ENCODE data around the gene E2F2.

The E2F2 gene

GRCh38 chr1:23478896-23479665 lies 52.0 kb downstream of the E2F2 start:
- Histone ChIP-seq H3K27me3 (ENCODE audit: insufficient read depth, insufficient read length) (no peaks in the 10 kb centered on the region), H3K4me1 (ENCODE audit: insufficient read depth, insufficient read length) (peaks cover 2% of the 10 kb centered on the region), H3K4me3 (ENCODE audit: insufficient read length, low read depth) (no peak overlapping the region), H3K9me3 (ENCODE audit: insufficient read depth, low read length) (no peaks in the 10 kb centered on the region), H3K36me3 (ENCODE audit: insufficient read depth, insufficient read length, low read length) (peaks cover 16% of the 10 kb centered on the region), H3K9ac (ENCODE audit: insufficient read length, low read depth) (no peak overlapping the region)
- no peak for TF ChIP-seq YY1 (IDR thresholded peaks at IDR 0.05; ENCODE audit: insufficient read depth, insufficient read length)
- DNase-seq (ENCODE audit: low read depth, low spot score): no peak

DNA sequence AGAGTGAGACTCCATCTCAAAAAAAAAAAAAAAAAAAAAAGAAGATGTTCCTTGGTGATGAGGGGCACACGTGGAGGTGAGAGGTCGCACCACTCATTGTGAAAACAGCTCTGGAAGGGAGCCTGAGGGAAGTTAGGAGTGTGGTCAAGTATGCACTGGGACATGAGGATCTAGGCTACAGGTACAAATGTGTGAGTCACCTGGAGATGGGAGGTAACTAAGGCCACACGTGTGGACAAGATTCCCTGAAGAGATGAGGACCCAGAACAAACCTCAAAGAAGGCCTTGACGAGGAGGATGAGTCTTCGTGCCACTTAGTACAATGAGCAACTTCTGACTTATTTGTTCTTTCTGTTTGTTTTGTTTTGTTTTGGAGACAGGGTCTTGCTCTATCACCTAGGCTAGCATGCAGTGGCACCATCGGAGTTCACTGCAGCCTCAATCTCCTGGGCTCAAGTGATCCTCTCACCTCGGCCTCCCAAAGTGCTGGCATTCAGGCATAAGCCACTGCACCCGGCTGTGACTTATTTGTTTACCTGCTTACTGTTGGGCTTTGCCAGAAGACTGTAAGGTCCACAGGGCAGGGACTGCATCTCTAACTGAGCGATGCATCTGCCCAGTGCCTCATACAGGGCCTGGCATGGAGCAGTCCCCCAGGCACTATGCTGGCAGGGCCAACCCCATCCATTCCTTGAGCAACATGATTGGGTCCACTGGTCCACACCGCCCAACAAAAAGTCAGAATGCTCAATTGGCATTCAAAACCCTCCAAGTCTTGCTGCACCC lies 53.5 kb downstream of the E2F2 start:
- no peak for TF ChIP-seq SUZ12 (IDR thresholded peaks at IDR 0.05; ENCODE audit: extremely low read depth, insufficient read depth, insufficient read length)
- TF ChIP-seq YY1 (IDR thresholded peaks at IDR 0.05; ENCODE audit: insufficient read depth, insufficient read length): no peak
- no peak for TF ChIP-seq ZNF274 (IDR thresholded peaks at IDR 0.05; ENCODE audit: low read depth, low read length)
- no peak overlapping the region for H3K9ac ChIP-seq (ENCODE audit: insufficient read length, low read depth)
- peaks cover 2% of the 10 kb centered on the region for H3K4me1 ChIP-seq (ENCODE audit: insufficient read depth, insufficient read length)
- H3K36me3 ChIP-seq (ENCODE audit: insufficient read depth, insufficient read length, low read length): peaks cover 18% of the 10 kb centered on the region
- H3K9me3 ChIP-seq (ENCODE audit: insufficient read depth, low read length): no peaks in the 10 kb centered on the region
- no peak for DNase-seq (ENCODE audit: low read depth, low spot score)
- no peak overlapping the region for H3K4me3 ChIP-seq (ENCODE audit: insufficient read length, low read depth)
- no peaks in the 10 kb centered on the region for H3K27me3 ChIP-seq (ENCODE audit: insufficient read depth, insufficient read length)

- Histone ChIP-seq H3K4me3 (ENCODE audit: insufficient read length, low read depth) (no peak overlapping the region), H3K36me3 (ENCODE audit: insufficient read depth, insufficient read length, low read length) (peaks cover 16% of the 10 kb centered on the region), H3K9ac (ENCODE audit: insufficient read length, low read depth) (no peak overlapping the region), H3K27me3 (ENCODE audit: insufficient read depth, insufficient read length) (no peaks in the 10 kb centered on the region), H3K9me3 (ENCODE audit: insufficient read depth, low read length) (no peaks in the 10 kb centered on the region), H3K4me1 (ENCODE audit: insufficient read depth, insufficient read length) (peaks cover 2% of the 10 kb centered on the region)
- no peak for DNase-seq (ENCODE audit: low read depth, low spot score)
- TF ChIP-seq SUZ12 (IDR thresholded peaks at IDR 0.05; ENCODE audit: extremely low read depth, insufficient read depth, insufficient read length): no peak
- no peak for TF ChIP-seq ZNF274 (IDR thresholded peaks at IDR 0.05; ENCODE audit: low read depth, low read length)
- no peak for TF ChIP-seq YY1 (IDR thresholded peaks at IDR 0.05; ENCODE audit: insufficient read depth, insufficient read length)
Observed at GRCh38 chr1:23475641-23476040, 55.4 kb downstream of the E2F2 start.

DNA sequence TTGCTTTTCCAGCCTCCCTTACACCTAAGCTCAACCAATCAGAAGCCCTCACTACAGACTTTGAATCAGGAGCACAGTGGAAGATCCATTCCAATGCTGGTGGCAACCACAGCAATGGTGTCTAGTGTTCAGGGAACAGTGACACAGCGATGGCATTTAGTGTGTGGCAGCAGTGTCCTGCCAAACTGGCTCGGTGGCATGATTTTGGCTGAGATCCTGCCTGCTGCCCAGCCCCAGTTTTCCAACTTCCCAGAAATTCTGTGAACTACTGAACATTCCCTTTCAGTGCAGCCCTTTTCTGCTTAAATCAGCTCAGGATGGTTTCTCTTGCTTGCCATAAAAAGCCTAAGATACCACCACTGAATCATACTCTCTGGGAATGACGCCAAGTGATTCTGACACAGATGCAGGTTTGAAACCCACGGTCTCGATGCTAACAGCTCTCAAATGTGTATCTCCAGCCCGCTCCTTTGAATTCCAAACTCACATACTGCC lies 55.9 kb downstream of the E2F2 start:
- no peak for TF ChIP-seq SUZ12 (IDR thresholded peaks at IDR 0.05; ENCODE audit: extremely low read depth, insufficient read depth, insufficient read length)
- TF ChIP-seq ZNF274 (IDR thresholded peaks at IDR 0.05; ENCODE audit: low read depth, low read length): no peak
- no peak for TF ChIP-seq YY1 (IDR thresholded peaks at IDR 0.05; ENCODE audit: insufficient read depth, insufficient read length)
- H3K27me3 ChIP-seq (ENCODE audit: insufficient read depth, insufficient read length): no peaks in the 10 kb centered on the region
- no peaks in the 10 kb centered on the region for H3K9me3 ChIP-seq (ENCODE audit: insufficient read depth, low read length)
- peaks cover 16% of the 10 kb centered on the region for H3K36me3 ChIP-seq (ENCODE audit: insufficient read depth, insufficient read length, low read length)
- H3K4me1 ChIP-seq (ENCODE audit: insufficient read depth, insufficient read length): peaks cover 2% of the 10 kb centered on the region
- no peak overlapping the region for H3K9ac ChIP-seq (ENCODE audit: insufficient read length, low read depth)
- no peak for DNase-seq (ENCODE audit: low read depth, low spot score)
- no peak overlapping the region for H3K4me3 ChIP-seq (ENCODE audit: insufficient read length, low read depth)

DNA sequence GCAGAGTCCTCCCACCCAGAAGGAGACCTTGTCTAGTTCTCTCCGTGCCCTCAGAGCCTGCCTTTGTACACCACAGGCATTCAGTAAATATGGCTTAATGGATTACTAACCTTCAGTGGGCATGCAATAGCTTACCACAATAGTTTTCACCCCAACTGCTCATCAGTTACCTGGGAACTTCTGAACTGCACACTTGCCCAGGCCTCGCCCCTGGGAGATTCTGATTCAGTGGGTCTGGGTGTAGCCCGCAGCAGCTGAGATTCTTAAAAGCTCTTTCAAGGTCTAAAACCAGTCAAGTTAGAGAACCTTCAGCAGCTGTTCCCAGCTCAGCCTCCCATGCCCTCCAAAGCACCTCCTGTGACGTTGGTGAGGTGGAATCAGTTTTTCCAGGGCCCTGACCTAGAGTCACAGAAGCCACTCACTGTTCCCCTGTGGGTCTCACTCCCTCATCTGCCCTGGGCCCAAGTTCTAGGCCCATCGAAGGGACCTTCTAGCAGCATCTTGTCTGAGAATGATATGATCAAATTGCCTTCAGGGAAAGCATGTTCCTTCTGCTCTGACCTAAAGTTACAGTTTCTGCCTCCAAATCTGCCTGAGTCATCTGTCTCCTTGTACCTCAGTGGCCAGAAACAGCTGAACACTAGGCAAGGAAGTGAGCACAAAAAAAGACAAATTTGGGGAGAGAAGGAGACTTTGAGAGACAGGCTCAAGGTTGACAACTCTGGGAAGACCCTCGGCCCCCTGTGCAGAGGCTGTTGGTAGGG lies 57.8 kb downstream of the E2F2 start:
- TF ChIP-seq YY1 (IDR thresholded peaks at IDR 0.05; ENCODE audit: insufficient read depth, insufficient read length): no peak
- TF ChIP-seq ZNF274 (IDR thresholded peaks at IDR 0.05; ENCODE audit: low read depth, low read length): no peak
- no peak for TF ChIP-seq SUZ12 (IDR thresholded peaks at IDR 0.05; ENCODE audit: extremely low read depth, insufficient read depth, insufficient read length)
- no peak for DNase-seq (ENCODE audit: low read depth, low spot score)
- H3K4me3 ChIP-seq (ENCODE audit: insufficient read length, low read depth): no peak overlapping the region
- peaks cover 2% of the 10 kb centered on the region for H3K4me1 ChIP-seq (ENCODE audit: insufficient read depth, insufficient read length)
- H3K9ac ChIP-seq (ENCODE audit: insufficient read length, low read depth): no peak overlapping the region
- H3K27me3 ChIP-seq (ENCODE audit: insufficient read depth, insufficient read length): no peaks in the 10 kb centered on the region
- H3K9me3 ChIP-seq (ENCODE audit: insufficient read depth, low read length): no peaks in the 10 kb centered on the region
- peaks cover 12% of the 10 kb centered on the region for H3K36me3 ChIP-seq (ENCODE audit: insufficient read depth, insufficient read length, low read length)

- Histone ChIP-seq H3K27me3 (ENCODE audit: insufficient read depth, insufficient read length) (no peaks in the 10 kb centered on the region), H3K4me1 (ENCODE audit: insufficient read depth, insufficient read length) (peaks cover 2% of the 10 kb centered on the region), H3K9ac (ENCODE audit: insufficient read length, low read depth) (no peak overlapping the region), H3K36me3 (ENCODE audit: insufficient read depth, insufficient read length, low read length) (peaks cover 8% of the 10 kb centered on the region), H3K4me3 (ENCODE audit: insufficient read length, low read depth) (no peak overlapping the region), H3K9me3 (ENCODE audit: insufficient read depth, low read length) (no peaks in the 10 kb centered on the region)
- no peak for DNase-seq (ENCODE audit: low read depth, low spot score)
- TF ChIP-seq ZNF274 (IDR thresholded peaks at IDR 0.05; ENCODE audit: low read depth, low read length) (no peak), YY1 (IDR thresholded peaks at IDR 0.05; ENCODE audit: insufficient read depth, insufficient read length) (no peak), SUZ12 (IDR thresholded peaks at IDR 0.05; ENCODE audit: extremely low read depth, insufficient read depth, insufficient read length) (no peak)
Observed at GRCh38 chr1:23472351-23473036, 58.5 kb downstream of the E2F2 start.

Measured in NT2/D1 (cell line).